HG02759 (cell line): ENCODE results near the gene BMPER.
"Not testable (repeated sequence)": the region's sequence is repeated elsewhere in the genome, so short reads cannot be mapped to it uniquely, and the experiment has no call there.

Experiments
- ATAC-seq: cut with Tn5 transposase; IDR thresholded peaks from one replicate; pipeline ENCODE4 v1.9.1; 2021; ENCODE audit warnings: mild to moderate bottlenecking, moderate library complexity; ENCODE audit not compliant: unreplicated experiment

Gene BMPER

DNA sequence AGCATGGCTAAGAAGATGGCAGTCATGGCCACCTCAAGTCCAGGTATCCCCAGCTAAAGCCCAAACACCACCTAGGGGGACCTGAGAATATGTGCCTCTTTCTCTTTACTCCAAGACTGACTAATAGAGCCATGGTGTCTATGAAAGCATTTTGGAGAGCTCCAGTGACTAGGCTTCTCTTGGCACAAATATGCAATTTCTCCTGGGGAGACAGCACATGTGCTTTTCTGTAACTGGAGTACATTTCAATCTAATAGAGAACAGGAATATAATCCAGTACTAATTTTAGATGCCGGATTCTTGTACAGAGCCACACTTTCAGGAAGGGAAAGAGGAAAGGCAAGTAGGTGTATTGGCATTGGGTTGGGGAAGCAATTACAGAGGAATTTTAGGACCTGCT is 260.1 kb downstream of the BMPER start:
- ATAC-seq, result no peak

DNA sequence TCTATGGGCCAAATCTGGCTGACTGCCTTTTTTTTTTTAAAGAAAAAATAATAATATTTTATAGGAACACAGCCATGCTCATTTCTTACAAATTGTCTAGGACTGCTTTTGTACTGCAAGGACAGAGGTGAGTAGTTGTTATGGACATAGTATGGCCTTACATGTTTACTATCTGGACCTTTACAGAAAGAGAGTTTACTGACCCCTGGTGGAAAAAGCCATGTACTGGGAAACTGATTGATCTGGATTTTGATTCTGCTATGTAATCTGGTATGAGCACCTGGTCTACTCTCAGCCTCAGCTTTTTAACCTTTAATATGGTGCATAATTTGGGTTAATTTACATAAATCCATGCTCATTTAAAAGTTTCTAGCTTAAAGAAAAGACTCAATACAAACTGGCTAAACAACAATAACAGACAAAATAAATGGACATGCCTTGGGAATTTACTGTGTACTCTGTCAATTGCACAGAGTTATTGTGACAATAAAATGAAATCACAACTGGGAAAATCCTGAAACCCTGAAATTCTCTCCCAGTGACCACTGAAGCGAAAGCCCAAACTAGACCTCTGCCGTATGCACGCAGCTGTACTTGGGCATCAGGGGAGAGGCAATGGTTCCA is 260.7 kb downstream of the BMPER start:
- no peak for ATAC-seq

GRCh38 chr7:34168013-34168412 is 262.7 kb downstream of the BMPER start:
- no peak for ATAC-seq

DNA sequence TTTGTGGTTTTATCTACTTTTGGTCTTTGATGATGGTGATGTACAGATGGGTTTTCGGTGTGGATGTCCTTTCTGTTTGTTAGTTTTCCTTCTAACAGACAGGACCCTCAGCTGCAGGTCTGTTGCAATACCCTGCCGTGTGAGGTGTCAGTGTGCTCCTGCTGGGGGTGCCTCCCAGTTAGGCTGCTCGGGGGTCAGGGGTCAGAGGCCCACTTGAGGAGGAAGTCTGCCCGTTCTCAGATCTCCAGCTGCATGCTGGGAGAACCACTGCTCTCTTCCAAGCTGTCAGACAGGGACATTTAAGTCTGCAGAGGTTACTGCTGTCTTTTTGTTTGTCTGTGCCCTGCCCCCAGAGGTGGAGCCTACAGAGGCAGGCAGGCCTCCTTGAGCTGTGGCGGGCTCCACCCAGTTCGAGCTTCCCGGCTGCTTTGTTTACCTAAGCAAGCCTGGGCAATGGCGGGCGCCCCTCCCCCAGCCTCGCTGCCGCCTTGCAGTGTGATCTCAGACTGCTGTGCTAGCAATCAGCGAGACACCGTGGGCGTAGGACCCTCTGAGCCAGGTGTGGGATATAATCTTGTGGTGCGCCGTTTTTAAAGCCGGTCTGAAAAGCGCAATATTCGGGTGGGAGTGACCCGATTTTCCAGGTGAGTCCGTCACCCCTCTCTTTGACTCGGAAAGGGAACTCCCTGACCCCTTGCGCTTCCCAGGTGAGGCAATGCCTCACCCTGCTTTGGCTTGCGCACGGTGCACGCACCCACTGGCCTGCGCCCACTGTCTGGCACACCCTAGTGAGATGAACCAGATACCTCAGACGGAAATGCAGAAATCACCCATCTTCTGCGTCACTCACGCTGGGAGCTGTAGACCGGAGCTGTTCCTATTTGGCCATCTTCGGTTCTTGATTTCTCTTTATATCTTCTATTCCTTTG is 269.6 kb downstream of the BMPER start:
- ATAC-seq, result not testable (repeated sequence)

DNA sequence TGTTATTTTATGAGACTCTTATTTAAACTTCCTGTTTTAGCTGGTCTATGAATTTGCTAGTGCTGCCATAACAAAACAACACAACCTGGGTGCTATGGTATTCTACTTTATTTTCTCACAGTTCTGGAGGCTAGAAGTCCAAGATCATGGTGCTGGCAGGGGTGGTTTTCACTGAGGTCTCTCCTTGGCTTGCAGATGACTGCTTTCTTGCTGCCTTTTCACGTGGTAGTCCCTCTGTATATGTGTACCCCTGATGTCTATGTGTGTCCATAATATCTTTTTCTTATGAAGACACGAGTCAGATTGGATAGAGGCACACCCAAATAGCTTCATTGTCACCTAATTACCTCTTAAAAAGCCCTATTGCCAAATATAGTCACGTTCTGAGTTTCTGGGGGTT is 270.5 kb downstream of the BMPER start:
- no peak for ATAC-seq

DNA sequence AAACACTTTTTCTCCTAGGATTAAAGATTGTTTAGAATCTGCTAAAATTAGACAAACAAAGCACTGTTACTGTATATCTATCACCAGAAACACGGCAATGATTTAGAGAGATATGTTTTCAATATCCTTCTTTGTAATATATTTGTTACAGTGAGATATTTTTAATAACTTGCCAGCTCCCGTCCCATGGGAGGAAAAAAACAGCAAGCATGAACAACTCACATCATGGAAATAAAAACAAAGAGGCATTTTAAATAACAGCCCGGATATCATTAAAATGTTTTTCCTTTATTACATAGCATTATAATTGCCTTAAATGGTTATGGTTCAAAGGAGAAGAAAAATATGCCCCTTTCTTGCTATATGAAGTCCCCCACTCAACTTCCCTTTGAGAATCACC is 272.1 kb downstream of the BMPER start:
- no peak for ATAC-seq

DNA sequence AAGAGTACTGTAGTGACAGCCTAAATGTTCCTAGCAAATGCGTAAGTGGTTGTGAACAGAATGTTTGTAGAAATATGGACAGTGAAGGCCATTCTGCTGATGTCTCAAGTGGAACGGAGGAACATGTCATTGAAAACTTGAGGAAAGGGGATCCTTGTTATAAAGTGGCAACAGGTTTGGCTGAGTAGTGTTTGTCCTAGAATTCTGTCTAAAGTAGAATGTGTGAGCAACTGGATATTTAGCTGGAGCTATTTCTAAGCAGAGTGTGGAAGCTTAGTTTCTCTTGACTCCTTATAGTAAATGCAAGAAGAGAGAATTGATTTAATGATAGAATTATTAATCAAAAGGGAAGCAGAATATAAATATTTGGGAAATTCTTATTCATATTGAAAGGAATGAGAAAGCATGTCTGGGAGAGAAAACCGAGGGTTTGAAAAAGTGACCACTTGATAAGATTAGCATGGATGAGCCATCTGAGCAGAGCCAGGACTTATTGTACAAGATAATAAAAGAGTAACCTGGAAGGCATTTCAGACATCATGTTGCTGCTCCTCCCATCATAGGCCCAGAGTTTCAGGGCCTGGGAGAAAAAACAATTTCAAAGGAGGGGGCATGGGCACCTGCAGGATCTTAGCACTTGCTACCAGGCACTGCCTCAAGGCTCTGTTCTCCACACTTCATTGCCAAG is 276.1 kb downstream of the BMPER start:
- no peak for ATAC-seq

- no peak for ATAC-seq
Measured at GRCh38 chr7:34184466-34184865, 279.1 kb downstream of the BMPER start.

DNA sequence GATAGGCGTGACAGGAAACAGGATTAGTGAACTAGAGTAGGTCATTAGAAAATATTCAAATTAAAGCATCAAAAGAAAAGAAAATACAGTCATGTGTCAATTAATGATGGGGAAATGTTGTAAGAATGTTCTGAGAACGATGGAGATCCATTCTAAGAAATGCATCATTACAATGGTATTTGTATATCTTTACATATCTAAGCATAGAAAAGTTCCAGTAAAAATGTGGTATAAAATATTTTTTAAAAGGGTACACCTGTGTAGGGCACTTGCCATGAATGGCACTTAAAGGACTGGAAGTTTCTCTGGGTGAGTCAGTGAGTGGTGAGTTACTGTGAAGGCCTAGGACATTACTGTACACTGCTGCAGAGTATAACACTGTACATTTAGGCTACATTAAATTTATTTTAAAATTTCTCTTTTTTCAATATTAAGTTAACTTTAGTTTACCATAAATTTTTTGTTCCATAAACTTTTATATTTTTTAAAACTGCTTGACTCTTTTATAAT is 282.5 kb downstream of the BMPER start:
- ATAC-seq, result no peak

DNA sequence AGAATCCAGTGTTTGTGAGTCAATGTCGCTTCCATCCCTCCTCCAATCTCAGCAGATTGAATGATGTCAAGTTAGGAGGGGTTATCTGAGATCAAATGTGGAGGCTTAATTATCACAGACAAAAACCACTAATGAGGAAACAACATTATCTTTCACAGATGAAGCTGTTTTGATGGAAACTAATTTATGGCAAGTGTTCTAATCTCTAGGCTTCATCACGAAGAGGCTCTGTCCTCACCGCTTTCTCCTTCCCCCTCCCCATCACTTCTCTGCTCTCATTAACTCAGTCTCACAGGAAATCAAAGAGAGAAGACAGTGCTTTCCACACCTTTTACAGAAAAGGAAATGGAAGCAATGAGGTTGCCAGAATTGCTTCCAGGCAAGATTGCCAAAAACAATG is 283.7 kb downstream of the BMPER start:
- ATAC-seq, result no peak

DNA sequence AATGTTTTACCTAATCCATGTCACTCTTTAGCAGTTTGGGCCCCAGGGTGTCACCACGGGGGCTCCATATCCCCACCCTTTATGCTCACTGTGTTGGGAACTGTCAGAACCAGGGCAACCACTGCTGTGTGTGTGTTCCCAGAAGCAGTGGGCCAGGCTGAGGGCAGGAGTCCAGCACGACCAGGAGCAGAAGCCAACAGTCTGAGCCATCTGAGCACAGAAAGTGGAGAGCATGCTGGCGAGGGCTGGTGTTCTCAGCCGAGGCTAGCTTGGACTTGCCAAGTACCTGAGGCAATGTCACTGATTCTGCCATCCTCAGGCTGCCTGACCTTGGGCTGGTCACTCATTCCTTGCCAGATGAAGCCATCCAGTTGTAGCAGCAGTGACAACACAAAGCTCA is 285.0 kb downstream of the BMPER start:
- ATAC-seq, result no peak

- ATAC-seq, result no peak
Measured at GRCh38 chr7:34191162-34191561, 285.8 kb downstream of the BMPER start.

DNA sequence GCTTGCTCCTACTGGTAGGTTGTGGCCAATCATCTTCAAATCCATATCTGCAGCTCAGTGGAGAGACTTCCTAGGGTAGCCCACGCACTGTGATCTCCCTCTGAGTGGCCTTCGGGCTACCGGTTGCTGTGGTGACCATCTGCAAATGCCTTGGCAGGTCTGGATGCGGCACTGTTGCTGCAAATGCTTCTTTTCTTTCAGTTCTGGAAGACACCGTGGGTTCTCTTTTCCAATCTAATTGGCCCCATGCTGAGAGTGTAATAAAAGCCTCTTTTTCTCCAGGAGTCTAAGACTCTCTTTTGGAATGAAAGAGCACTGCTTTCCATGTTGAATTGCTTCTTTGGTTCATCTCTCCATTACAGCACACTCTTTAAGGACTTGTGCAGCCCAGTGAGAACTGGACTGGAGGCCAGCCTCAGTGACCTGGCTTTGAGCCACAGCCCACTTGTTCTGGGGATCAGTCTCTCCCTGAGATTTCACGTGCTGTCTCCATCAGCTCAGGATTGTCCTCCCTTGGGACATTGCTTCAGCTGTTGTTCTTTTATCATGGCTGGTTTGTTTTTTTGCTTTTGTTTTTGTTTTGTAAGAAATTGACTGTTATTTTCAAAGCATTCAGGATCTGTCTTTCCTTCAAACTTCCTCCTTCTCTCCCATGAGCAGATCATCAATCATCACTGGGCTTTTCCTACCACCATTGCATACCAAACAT is 286.6 kb downstream of the BMPER start:
- ATAC-seq, result no peak

- no peak for ATAC-seq
Measured at GRCh38 chr7:34192906-34193305, 287.6 kb downstream of the BMPER start.

DNA sequence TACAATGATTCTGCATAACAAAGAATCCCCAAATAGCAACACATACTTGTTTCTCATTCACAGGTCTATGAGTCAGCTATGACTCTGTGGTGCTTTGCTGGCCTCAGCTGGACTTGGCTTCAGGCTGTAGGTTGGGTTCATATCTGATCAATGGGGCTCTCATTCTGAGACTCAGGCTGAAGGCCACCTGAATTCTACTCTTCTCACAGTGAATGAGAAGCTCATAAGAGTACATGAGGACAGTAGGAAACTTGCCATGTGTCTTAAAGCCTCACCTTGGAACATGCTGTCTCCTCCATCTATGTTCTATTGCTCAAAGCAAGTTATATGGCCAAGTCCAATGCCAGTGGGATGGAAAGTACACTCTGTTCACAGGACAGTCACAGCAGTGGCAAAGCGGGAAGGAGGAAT is 292.9 kb downstream of the BMPER start:
- ATAC-seq, result no peak
